Activated T-helper 9 cell treated with anti-CD3 and anti-CD28 coated beads, Interleukin-2, amount 50 U/mL, for 16 hours (primary cell): ENCODE measurements around the gene RIMS4.
A peak's percentile ranks its signal among the peaks of the same experiment; 100 is the strongest.

Experiments
- DNase-seq: peaks from one replicate; pipeline ENCODE4 v3.0.0-alpha.2; 2020; ENCODE audit warnings: low read depth

RIMS4 gene

GRCh38 chr20:44762466-44763140 lies 47.7 kb downstream of the RIMS4 start:
- no peak for DNase-seq

GRCh38 chr20:44761423-44761822 lies 48.9 kb downstream of the RIMS4 start:
- DNase-seq, result no peak

GRCh38 chr20:44759595-44759994 lies 50.8 kb downstream of the RIMS4 start:
- no peak for DNase-seq

GRCh38 chr20:44758247-44759101 lies 51.9 kb downstream of the RIMS4 start:
- DNase-seq, result no peak

- DNase-seq, result no peak
Measured at GRCh38 chr20:44756956-44757355, 53.4 kb downstream of the RIMS4 start.

- DNase-seq, result no peak
Measured at GRCh38 chr20:44756011-44756688, 54.2 kb downstream of the RIMS4 start.

GRCh38 chr20:44754554-44754953 lies 55.8 kb downstream of the RIMS4 start:
- no peak for DNase-seq

GRCh38 chr20:44752099-44752931 lies 58.0 kb downstream of the RIMS4 start:
- no peak for DNase-seq

- no peak for DNase-seq
Measured at GRCh38 chr20:44750081-44750805, 60.1 kb downstream of the RIMS4 start.

GRCh38 chr20:44748005-44748370 lies 62.4 kb downstream of the RIMS4 start:
- no peak for DNase-seq

- peak; percentile 24 for DNase-seq
Measured at GRCh38 chr20:44747166-44748004, 63.0 kb downstream of the RIMS4 start.

GRCh38 chr20:44746367-44747165 lies 63.8 kb downstream of the RIMS4 start:
- DNase-seq, result no peak

- DNase-seq, result peak; percentile 26
Measured at GRCh38 chr20:44745598-44746366, 64.6 kb downstream of the RIMS4 start, which contains the start of gene KCNK15. Gene KCNK15, plus strand, starts transcription at chr20:44745865. Its CDS starts 46 bp downstream, at chr20:44745911.

GRCh38 chr20:44745122-44745597 lies 65.2 kb downstream of the RIMS4 start:
- DNase-seq, result no peak

GRCh38 chr20:44743916-44744655 lies 66.3 kb downstream of the RIMS4 start:
- no peak for DNase-seq

- DNase-seq, result no peak
Measured at GRCh38 chr20:44743080-44743701, 67.2 kb downstream of the RIMS4 start.
